HG02759 (cell line): ENCODE data around the gene FMN1.

Source experiments
- ATAC-seq: cut with Tn5 transposase; IDR thresholded peaks from one replicate; pipeline ENCODE4 v1.9.1; 2021; ENCODE audit warnings: mild to moderate bottlenecking, moderate library complexity; ENCODE audit not compliant: unreplicated experiment

Gene FMN1

GRCh38 chr15:33155691-33156420 lies 38.7 kb downstream of the FMN1 start:
- ATAC-seq: no peak

GRCh38 chr15:33154351-33155166 lies 40.0 kb downstream of the FMN1 start:
- no peak for ATAC-seq

- no peak for ATAC-seq
Observed at GRCh38 chr15:33153548-33153947, 41.0 kb downstream of the FMN1 start.

- no peak for ATAC-seq
Observed at GRCh38 chr15:33152502-33153109, 41.9 kb downstream of the FMN1 start.

- ATAC-seq: no peak
Observed at GRCh38 chr15:33150971-33151370, 43.5 kb downstream of the FMN1 start.

GRCh38 chr15:33150431-33150941 lies 44.0 kb downstream of the FMN1 start:
- ATAC-seq: no peak

GRCh38 chr15:33149919-33150318 lies 44.6 kb downstream of the FMN1 start:
- no peak for ATAC-seq

GRCh38 chr15:33148129-33148751 lies 46.3 kb downstream of the FMN1 start:
- no peak for ATAC-seq

GRCh38 chr15:33146051-33146450 lies 48.5 kb downstream of the FMN1 start:
- no peak for ATAC-seq

GRCh38 chr15:33145447-33145846 lies 49.1 kb downstream of the FMN1 start:
- no peak for ATAC-seq

GRCh38 chr15:33142708-33143107 lies 51.8 kb downstream of the FMN1 start:
- peak; percentile 86 for ATAC-seq

- no peak for ATAC-seq
Observed at GRCh38 chr15:33138000-33138399, 56.5 kb downstream of the FMN1 start.

- ATAC-seq: no peak
Observed at GRCh38 chr15:33137101-33137500, 57.4 kb downstream of the FMN1 start.

GRCh38 chr15:33136353-33136752 lies 58.2 kb downstream of the FMN1 start:
- ATAC-seq: no peak

GRCh38 chr15:33135355-33135781 lies 59.1 kb downstream of the FMN1 start:
- ATAC-seq: no peak

- no peak for ATAC-seq
Observed at GRCh38 chr15:33132722-33133345, 61.7 kb downstream of the FMN1 start.

GRCh38 chr15:33132233-33132580 lies 62.3 kb downstream of the FMN1 start:
- ATAC-seq: no peak

- ATAC-seq: no peak
Observed at GRCh38 chr15:33131552-33132232, 62.8 kb downstream of the FMN1 start.

GRCh38 chr15:33126559-33127290 lies 67.8 kb downstream of the FMN1 start:
- no peak for ATAC-seq
